HFF-Myc (cell line): ENCODE results near the gene IL15RA.

Source experiments
- DNase-seq: peaks from one replicate; pipeline ENCODE4 v3.0.0-alpha.2; 2011; ENCODE audit warnings: low read depth; ENCODE audit errors: extremely low read depth
- H3K4me3 ChIP-seq: replicated peaks from 2 replicates; pipeline ENCODE4 v1.5.1; 2011; ENCODE audit warnings: low read depth, mild to moderate bottlenecking, control low read depth, low read length
- TF ChIP-seq, protein P1 (sequence below): IDR thresholded peaks from 2 replicates; pipeline ENCODE4 v1.5.1; 2012; ENCODE audit warnings: mild to moderate bottlenecking, low read depth, low read length, control low read depth; ENCODE audit errors: missing control alignments

The IL15RA gene

DNA sequence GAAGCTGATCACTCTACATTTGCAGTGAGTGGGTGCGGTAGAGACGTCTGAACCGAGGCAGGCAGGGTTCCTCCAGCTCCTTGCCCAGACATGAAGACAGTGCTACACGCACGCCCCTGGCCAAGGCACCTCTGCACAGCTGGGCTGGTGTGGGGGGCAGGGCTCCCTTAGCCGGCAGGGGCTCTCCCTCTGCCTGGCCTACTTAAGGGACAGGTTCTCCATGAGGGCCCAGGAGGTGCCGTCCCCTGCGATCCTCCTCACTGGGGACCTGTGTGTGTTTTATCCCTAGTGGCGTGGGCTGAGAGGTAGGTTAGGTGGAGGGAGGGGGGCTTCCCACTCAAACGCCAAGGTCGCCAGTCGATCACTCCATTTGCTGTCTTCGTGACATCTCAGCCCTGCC lies 35.3 kb downstream of the IL15RA start:
- no peak overlapping the region for H3K4me3 ChIP-seq
- TF ChIP-seq, protein P1, sequence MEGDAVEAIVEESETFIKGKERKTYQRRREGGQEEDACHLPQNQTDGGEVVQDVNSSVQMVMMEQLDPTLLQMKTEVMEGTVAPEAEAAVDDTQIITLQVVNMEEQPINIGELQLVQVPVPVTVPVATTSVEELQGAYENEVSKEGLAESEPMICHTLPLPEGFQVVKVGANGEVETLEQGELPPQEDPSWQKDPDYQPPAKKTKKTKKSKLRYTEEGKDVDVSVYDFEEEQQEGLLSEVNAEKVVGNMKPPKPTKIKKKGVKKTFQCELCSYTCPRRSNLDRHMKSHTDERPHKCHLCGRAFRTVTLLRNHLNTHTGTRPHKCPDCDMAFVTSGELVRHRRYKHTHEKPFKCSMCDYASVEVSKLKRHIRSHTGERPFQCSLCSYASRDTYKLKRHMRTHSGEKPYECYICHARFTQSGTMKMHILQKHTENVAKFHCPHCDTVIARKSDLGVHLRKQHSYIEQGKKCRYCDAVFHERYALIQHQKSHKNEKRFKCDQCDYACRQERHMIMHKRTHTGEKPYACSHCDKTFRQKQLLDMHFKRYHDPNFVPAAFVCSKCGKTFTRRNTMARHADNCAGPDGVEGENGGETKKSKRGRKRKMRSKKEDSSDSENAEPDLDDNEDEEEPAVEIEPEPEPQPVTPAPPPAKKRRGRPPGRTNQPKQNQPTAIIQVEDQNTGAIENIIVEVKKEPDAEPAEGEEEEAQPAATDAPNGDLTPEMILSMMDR, result no peak
- DNase-seq, result no peak

DNA sequence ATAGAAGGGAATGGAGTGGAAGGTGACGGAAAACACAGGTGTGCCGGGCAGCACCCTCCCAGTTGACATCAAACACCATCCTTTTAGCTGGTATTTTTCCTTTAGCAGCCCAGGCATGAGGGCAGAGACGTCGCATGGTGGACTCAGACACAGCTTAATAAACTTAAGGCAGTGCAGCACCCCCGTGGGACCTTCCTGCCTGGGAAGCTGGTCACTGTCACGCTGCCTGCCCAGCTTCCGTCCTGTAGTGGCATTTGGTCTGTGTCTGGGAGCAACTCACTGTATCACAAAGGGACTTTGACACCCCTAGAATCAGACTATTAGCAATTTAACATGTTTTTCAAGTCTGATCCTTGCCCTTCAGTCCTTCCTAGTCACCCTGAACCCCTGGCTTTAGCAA lies 35.8 kb downstream of the IL15RA start:
- DNase-seq, result no peak
- no peak overlapping the region for H3K4me3 ChIP-seq
- TF ChIP-seq, protein P1, result no peak

DNA sequence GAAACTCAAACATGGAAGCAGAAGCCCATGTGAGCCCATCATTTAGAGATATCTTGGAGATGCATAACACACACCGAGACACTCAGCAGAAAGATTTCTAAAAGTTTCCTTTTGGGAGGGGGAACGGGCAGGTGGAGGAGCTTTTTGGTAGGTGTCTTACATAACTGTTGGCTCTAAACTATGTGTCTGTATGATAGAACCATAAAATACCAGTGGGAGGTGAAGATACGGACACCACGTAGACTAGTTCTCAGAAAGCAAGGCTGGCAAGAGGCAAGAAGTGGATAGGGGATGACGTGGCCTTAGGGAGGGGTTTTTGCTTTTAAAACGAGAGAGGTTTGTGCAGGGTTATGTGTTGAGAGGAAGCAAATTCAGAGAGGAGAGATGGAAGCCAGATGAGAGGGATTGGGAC lies 36.5 kb downstream of the IL15RA start:
- no peak for DNase-seq
- TF ChIP-seq, protein P1, result no peak
- no peak overlapping the region for H3K4me3 ChIP-seq

DNA sequence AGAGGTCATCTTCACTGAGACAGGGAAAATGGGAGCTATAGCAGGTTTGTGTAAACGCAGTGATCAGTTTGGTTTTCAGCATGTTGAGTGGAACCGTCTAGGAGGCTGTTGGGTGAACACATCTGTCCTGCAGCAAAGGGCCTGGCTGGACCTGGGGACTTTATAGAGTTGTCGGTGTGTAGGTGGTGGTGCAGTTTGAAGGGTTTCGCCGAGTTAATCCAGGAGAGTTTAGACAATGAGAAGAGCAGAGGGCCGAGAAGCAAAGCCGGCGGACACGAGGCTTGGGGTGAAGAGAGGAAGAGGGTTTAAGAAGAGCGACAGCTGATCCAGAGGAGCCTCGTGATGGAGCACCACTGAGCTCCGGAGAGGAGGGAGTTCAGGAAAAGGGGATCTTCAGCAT lies 39.1 kb downstream of the IL15RA start:
- TF ChIP-seq, protein P1, result no peak
- H3K4me3 ChIP-seq, result no peak overlapping the region
- no peak for DNase-seq

DNA sequence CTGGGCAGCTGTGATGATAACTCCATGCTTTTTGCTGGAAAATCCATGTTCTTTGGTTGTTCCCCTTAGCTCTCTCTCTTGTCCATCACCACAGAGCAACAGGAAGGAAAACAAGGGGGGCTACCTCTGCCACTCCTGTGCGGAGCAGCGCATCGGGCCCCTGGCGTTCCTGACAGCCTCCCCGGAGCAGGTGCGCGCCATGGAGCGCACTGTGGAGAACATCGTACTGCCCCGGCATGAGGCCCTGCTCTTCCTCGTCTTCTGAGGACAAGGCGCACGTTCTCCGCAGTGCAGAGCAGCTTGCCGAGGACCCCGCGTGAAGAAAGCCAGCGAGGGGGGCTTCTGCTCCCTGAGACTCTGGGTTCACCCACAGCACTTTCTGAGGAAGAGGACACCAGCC lies 40.3 kb downstream of the IL15RA start:
- TF ChIP-seq, protein P1, result no peak
- DNase-seq, result no peak
- H3K4me3 ChIP-seq, result no peak overlapping the region

DNA sequence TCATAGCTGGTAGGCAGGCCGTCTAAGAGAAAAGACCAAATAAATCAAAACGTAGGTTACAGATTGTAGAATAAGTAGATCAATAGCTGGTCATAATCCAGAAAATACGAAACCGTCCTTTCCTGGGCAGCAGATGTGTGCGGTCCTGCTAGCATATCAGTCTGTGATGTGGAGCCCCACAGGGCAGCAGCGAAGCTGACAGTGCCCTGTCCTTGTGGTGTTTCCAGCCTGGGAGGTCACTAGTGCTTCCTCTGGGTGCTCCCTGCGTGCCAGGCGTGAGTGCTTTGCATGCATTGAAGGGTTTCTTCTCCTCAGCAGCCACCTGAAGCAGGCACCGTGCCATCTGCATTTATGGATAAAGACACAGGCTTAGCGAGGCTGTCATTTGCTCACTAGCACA lies 41.7 kb downstream of the IL15RA start:
- no peak for DNase-seq
- TF ChIP-seq, protein P1, result no peak
- H3K4me3 ChIP-seq, result no peak overlapping the region

DNA sequence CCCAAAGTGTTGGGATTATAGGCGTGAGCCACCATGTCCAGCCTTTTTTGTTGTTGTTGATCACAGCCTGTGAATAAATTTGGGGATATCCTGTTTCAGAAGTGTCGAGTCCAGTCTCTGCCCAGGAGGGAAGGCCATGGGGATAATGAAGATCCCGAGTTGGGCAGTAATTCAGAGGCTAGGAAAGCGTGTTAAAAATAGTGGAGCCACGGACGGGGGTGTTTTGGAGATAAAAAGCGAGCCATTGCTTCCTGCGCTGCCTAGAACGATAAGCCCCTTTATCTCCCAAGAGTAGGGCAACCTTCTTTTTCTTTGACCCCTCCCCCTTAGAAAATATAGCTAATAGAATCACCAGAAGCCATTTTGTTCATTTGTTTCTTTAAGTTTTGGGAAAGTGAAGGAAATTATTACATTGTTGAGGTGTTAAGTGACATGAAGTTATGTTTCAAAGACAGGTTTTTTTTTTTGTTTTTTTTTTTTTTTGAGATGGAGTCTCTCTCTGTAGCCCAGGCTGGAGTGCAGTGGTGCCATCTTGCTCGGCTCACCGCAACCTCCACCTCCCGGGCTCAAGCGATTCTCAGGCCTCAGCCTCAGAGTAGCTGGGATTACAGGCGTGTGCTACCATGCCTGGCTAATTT lies 43.3 kb downstream of the IL15RA start:
- no peak overlapping the region for H3K4me3 ChIP-seq
- TF ChIP-seq, protein P1, result no peak
- DNase-seq, result no peak
